HG02884 (cell line): ENCODE data around the gene ARHGAP26.
"Not testable (repeated sequence)": the region's sequence is repeated elsewhere in the genome, so short reads cannot be mapped to it uniquely, and the experiment has no call there.

Source experiments
- ATAC-seq: cut with Tn5 transposase; IDR thresholded peaks from one replicate; pipeline ENCODE4 v1.9.1; 2021; ENCODE audit warnings: mild to moderate bottlenecking, moderate library complexity; ENCODE audit not compliant: unreplicated experiment

Gene ARHGAP26

GRCh38 chr5:143072734-143073133 lies 302.6 kb downstream of the ARHGAP26 start:
- ATAC-seq: no peak

- ATAC-seq: no peak
Measured at GRCh38 chr5:143073766-143074165, 303.6 kb downstream of the ARHGAP26 start.

DNA sequence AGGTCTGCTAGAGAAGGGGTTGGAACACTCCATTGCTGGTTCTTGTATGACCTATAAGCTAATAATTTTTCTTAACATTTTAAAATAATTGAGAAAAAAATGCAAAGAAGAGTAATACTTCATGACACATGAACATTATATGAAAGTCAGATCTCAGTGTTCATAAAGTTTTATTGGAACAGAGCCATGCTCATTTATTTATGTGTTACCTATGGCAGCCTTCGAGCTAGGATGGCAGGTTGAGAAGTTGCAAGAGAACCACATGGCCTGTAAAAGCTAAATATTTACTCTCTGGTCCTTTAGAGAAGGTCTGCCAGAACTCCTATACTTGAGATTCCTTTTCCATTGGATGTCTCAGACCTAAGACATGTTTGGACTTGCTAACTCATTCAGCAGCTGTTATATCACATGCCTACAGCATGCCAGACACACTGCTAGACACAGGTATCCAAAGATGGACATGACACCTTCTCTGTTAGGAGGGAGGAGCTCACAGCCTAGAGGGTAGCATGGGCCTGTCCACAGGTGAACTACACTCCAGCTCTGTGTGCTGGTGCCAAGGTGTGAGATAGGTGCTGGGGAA lies 304.3 kb downstream of the ARHGAP26 start:
- no peak for ATAC-seq

DNA sequence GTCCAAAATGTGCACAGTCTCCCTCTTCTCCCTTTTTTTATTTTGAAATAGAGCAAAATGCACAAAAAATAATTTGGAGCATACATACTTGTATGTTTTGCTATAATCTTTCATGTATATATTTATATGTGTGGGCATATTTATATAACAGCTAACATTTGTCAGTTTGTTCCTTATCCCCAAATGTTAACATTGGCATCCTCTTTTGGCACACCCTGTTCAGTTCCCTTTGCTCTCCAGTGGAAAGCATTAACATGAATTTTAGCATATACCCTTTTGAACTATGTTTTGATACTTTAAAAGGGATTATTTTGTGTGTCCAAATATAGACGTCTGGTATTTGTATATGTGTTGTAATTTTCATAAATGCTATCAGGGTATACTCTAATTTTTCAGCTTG lies 306.2 kb downstream of the ARHGAP26 start:
- ATAC-seq: no peak

DNA sequence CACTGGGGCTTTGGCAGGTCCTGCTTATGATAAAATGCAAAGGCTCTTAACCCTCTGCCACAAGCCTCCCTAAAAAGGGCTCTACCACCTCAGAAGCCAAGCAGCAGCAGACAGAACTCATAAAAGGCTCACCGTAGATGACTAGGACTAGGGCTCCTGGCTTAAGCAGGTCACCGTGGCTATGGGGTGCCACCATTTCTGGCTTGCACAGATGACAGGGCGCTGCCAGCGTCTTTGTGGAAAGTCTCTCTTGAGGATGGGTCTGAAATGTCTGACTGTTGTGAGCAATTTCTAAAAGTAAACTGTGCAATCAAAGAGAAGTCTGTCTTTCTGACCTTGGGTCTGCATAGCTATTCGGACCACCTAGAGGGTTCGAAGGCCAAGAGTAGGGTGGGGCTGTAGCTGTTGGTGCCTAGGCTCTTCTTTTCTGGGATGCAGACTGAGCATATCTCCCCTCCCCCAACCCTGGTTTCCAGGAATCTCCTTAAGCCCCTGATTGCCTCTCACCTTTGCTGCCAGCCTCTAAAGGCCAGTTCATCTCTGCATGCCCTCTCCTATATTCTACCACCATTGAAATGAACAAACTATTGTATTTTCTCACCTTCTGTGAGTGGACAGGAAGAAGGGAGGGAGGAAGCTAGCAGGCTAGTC lies 307.4 kb downstream of the ARHGAP26 start:
- no peak for ATAC-seq

DNA sequence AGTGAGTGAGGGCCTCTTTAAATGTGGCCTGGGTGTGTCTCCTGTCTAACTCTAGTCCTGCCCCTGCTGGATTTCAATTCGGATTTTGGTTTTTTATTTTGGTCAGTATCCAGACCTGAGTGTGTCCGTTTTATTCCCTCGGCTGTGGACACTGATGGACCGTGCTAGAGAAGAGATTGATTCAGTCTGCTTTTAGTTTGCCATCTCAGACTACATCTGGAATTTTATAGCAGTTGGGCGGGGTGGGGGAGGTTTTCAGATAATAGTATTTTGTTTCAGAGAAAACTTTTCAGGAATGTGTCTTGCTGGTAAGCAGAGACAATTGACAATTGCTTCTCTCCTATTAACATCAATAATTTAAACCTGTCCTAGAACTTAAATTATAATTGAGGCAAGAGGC lies 308.1 kb downstream of the ARHGAP26 start:
- ATAC-seq: no peak

DNA sequence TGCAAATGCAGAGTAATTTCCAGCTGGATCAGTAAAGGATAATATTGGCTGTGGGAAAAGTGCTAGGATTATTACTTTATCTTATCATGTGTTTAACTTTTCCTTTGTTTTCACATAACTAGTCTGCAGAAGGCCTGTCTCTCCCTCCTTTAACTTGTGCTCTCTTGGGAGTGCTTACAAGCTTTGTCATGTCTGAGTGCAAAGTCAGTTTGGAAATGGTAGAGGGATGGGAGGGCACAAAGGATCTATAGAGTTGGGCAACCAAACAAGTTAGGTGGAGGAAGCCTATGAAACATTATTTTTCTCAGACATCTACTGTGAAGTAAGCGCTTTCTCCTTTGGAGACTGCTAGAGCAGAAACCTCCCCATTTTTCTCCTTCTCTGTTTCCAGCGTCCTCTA lies 308.8 kb downstream of the ARHGAP26 start:
- ATAC-seq: no peak

GRCh38 chr5:143080407-143080806 lies 310.2 kb downstream of the ARHGAP26 start:
- ATAC-seq: no peak

DNA sequence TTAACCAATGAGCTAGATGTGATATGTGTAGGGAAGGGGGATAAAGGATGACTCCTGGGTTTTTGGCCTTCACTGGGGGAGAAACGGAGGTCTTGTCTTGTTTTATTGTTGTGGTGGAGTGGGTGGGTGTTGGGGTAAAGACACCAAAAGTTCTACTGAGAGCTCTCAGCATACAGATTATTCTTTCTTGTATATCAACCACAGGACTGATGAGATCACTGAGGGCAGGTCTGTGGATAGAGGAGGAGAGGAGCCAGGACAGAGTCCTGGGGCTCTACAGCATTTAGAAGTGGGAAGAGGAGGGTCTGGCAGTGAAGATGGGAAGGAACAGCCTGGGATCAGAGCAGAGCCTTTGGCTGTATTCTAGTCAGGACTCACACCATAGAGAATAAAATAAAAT lies 310.8 kb downstream of the ARHGAP26 start:
- no peak for ATAC-seq

- no peak for ATAC-seq
Measured at GRCh38 chr5:143083006-143083405, 312.8 kb downstream of the ARHGAP26 start.

DNA sequence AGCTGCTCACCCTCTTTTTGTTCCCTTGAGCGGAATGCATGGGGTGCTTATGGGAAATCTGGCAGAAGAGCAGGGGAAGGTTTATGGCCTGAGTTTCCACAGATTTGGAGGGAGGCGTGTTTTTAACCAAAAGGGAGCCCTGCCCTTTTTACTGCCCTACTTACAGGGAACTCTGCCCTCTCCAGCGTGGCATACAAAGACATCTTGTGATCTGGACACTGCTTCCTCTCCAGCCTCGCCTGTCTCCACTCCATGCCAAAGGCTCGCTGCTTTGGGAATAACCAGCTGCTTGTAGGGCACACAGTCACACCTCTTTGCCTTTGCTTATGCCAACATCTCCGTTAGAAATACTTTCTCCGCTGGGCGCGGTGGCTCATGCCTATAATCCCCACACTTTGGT lies 314.2 kb downstream of the ARHGAP26 start:
- no peak for ATAC-seq

- no peak for ATAC-seq
Measured at GRCh38 chr5:143085319-143085917, 315.2 kb downstream of the ARHGAP26 start.

GRCh38 chr5:143086546-143086907 lies 316.4 kb downstream of the ARHGAP26 start:
- ATAC-seq: no peak

GRCh38 chr5:143086908-143087637 lies 316.9 kb downstream of the ARHGAP26 start:
- no peak for ATAC-seq

- not testable (repeated sequence) for ATAC-seq
Measured at GRCh38 chr5:143088702-143089101, 318.5 kb downstream of the ARHGAP26 start.

DNA sequence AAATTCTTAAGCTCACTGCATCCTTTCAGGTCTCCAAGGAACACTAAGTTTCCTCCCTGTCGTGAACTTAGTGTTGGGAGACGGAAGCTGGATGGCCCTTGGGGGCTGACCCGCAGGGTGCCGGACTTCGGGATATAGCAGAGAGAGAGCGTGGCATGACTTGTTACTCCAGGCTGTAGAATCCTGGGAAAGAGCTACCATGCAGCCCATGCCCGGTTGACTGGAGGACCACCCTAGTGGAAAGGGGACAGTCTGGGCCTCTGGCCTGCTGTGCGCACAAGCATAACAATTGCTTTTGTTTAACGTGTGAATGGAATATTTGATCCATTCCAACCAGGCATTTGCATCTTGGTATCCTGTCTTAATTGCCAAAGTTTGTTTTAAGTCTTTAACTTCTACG lies 319.9 kb downstream of the ARHGAP26 start:
- not testable (repeated sequence) for ATAC-seq

DNA sequence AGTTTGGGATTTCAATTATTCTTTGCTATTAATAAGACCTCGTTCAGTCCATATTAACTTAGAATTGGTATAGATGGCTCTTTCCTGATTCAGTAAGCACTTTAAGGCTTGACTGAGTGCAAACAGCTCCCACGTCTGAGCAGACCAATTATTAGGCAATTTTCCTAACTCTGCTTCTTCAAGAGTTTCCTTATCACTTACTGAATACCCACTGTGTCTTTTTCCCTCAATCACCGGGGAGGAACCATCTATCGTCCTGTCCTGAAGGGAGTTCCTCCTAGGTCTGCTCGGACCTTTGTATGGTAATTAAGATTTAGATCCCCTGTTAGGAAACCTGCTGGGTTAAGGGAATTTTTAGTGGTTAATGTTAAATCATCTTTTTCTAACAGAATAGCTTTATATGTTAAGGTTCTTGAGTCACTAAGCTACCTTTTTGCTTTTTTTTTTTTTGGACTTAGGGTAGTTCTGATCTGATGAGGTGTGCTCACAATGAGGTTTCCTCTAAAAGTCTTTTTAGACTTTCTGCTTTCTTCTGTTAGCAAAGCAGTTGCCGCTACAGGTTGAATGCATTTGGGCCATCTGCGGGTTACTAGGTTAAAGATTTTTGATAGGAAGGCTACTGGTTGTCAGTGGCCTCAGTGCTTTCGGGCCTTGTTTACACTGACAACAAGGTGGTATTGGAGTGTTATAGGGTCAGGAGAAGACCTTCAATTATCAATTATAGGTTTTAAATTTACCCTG lies 322.7 kb downstream of the ARHGAP26 start:
- ATAC-seq: not testable (repeated sequence)

GRCh38 chr5:143093452-143094086 lies 323.4 kb downstream of the ARHGAP26 start:
- no peak for ATAC-seq

DNA sequence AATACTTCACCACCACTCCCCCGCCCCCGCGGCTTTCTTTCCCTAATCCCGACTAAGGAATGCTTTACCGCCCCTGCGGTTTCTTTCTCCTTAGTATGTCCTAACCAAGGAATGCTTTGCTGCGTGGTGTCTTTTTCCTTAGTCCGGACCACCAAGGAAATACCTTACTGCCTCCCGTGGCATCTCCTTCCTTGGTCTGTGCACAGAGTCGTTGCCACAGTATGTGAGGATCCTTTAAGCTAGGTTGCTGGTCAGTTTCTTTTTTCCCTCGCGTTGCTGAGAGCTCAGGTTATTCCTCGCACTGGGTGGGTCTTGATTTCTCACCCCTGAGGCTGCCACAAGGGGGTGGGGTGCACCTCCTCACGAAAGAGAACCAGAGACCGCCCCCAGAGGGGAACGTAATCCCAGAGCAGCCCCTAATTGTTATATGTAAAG lies 323.9 kb downstream of the ARHGAP26 start:
- ATAC-seq: no peak

GRCh38 chr5:143094608-143095007 lies 324.4 kb downstream of the ARHGAP26 start:
- ATAC-seq: not testable (repeated sequence)

DNA sequence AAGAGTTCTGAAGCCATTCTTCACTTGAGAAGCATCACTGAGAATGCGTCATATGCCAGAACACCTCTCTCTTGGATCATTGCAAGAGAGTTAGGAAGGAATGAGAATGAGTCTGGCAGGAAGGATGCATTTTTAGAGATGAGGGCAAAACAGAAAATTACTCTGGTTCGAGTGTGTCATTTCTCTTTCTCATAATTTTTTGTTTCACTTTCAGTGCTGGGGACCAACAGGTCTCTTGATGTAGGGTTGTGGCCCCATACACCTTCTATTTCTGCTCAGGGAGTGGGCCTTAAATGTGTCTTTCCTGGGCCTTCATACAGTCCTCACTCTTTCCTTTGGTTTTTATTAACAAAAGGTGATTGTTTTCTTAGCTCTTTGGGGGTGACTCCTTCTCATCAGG lies 330.9 kb downstream of the ARHGAP26 start:
- peak; percentile 67 for ATAC-seq
